Femur (tissue), 1 donor: ENCODE measurements around the gene SSC5D.

Experiments used
- DNase-seq: peaks from one replicate; pipeline ENCODE4 v3.0.0-alpha.2; 2017

The SSC5D gene

DNA sequence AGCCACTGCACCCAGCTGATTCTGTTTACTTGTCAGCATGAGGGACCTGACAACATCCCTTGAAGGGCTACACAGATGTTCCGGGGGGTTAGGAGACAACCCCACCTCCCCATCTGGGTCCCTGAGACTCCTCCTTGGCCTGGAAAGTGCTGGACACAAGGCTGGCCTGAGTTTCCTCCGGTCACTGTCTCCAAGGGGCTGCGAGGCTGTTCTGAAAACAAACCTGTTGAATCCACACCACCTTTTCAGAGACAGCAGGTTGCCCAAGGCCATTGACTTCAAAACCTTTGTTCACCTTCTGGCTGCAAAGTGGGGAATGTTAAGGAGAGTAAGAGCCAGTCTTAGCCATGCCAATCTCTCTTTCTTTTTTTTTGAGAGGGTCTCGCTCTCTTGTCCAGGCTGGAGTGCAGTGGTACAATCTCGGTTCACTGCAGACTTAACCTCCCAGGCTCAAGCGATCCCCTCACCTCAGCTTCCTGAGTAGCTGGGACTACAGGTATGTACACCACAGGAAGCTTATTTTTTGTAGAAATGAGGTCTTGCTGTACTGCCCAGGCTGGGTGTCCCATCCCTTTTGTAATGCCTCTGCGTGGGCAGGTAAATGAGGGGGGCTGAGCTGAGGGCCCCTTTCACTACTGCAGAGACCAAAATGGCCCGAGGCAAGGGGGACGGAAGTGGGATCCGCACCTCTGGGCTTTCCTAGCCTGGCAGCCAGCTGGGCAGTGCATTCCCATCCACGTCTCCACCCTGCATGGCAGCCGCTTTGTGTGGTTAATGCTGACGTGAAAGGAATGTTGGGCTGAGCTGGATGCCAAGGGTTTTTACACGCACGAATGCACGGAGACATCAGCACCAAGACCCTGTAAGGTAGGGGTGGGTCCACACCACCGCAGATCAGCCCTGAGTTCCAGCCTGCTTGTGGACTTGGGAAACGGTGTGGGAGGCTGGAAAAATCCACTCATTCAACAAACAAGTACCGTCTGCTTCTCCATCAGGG lies 13.7 kb upstream of the SSC5D start:
- DNase-seq, result no peak

- DNase-seq, result peak; percentile 99
These were observed 12.0 kb upstream of the SSC5D start, which contains the start of gene ZNF628 for GRCh38 chr19:55476100-55476775. Gene ZNF628, plus strand, starts transcription at chr19:55476617. Its CDS starts 3,294 bp downstream, at chr19:55479911.

DNA sequence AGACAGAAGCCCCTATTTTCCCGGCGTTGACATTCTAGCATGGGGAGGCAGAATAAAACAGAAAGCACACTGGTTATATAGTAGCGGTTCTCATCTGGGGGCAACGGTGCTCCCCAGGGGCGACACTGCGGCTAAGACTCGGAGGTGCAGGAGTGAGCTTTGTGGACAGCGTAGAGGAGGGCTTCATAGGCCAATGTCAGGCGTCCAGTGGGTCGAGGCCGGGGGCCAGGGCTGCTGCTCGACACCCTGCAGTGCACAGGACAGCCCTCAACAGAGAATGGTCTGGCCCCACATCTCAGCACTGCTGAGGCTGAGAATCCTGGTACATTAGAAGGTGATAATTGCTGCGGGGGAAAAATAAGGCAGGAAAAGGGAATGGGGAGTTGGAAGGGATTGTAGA lies 10.3 kb upstream of the SSC5D start:
- no peak for DNase-seq

- no peak for DNase-seq
These were observed 9.9 kb upstream of the SSC5D start for GRCh38 chr19:55478364-55478763.

GRCh38 chr19:55479045-55479444 lies 9.2 kb upstream of the SSC5D start:
- no peak for DNase-seq

- DNase-seq, result no peak
These were observed 8.6 kb upstream of the SSC5D start for GRCh38 chr19:55479451-55480230.

- DNase-seq, result no peak
These were observed 7.0 kb upstream of the SSC5D start for GRCh38 chr19:55481148-55481793.

GRCh38 chr19:55481794-55482155 lies 6.5 kb upstream of the SSC5D start:
- DNase-seq, result no peak

DNA sequence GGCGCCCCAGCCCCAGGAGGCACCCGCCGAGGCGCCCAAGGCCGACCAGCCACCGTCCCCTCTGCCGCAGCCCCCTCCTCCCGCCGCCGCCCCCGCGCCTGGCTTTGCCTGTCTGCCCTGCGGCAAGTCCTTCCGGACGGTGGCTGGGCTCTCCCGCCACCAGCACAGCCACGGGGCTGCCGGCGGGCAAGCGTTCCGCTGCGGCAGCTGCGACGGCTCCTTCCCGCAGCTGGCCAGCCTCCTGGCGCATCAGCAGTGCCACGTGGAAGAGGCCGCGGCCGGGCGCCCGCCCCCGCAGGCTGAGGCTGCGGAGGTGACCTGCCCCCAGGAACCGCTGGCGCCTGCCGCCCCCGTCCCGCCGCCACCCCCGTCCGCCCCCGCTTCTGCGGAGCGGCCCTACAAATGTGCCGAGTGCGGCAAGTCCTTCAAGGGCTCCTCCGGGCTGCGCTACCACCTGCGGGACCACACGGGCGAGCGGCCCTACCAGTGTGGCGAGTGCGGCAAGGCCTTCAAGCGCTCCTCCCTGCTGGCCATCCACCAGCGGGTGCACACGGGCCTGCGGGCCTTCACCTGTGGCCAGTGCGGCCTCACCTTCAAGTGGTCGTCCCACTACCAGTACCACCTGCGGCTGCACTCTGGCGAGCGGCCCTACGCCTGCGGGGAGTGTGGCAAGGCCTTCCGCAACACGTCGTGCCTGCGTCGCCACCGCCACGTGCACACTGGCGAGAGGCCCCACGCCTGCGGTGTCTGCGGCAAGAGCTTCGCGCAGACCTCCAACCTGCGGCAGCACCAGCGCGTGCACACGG lies 5.9 kb upstream of the SSC5D start:
- no peak for DNase-seq

GRCh38 chr19:55482967-55483705 lies 5.1 kb upstream of the SSC5D start:
- DNase-seq, result no peak

- DNase-seq, result no peak
These were observed 4.3 kb upstream of the SSC5D start for GRCh38 chr19:55483706-55484592.

- peak; percentile 87 for DNase-seq
These were observed 3.4 kb upstream of the SSC5D start, which contains the start of gene NAT14 for GRCh38 chr19:55484593-55485438. Gene NAT14, plus strand, starts transcription at chr19:55485188. Its CDS starts 521 bp downstream, at chr19:55485709.

DNA sequence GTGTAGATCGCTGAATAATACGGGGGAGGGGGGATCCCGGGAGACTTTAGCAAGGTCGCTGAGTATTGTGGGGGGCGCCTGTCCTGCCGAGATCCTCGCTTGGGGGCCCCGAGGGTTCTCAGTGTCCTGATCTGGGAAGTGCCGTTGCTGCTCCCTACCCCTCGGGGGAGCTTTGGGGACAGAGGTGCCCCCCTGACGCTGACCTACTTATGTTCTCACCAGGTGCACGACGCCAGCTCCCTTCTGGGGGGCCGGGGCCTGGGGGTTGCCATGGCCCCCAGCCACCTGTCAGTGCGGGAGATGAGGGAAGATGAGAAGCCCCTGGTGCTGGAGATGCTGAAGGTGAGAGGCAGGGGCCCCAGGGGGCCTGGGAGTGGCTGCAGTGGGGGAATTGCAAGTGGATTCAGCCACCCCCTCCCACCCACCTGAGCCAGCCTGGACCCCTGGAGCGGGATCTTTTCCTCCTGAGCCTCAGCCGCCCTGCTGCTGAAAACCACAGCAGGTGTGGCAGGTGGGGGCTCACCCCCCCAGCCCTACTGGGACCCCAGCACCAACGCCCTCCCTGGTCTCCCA lies 2.7 kb upstream of the SSC5D start:
- DNase-seq, result no peak

GRCh38 chr19:55486043-55486970 lies 1.9 kb upstream of the SSC5D start:
- no peak for DNase-seq

DNA sequence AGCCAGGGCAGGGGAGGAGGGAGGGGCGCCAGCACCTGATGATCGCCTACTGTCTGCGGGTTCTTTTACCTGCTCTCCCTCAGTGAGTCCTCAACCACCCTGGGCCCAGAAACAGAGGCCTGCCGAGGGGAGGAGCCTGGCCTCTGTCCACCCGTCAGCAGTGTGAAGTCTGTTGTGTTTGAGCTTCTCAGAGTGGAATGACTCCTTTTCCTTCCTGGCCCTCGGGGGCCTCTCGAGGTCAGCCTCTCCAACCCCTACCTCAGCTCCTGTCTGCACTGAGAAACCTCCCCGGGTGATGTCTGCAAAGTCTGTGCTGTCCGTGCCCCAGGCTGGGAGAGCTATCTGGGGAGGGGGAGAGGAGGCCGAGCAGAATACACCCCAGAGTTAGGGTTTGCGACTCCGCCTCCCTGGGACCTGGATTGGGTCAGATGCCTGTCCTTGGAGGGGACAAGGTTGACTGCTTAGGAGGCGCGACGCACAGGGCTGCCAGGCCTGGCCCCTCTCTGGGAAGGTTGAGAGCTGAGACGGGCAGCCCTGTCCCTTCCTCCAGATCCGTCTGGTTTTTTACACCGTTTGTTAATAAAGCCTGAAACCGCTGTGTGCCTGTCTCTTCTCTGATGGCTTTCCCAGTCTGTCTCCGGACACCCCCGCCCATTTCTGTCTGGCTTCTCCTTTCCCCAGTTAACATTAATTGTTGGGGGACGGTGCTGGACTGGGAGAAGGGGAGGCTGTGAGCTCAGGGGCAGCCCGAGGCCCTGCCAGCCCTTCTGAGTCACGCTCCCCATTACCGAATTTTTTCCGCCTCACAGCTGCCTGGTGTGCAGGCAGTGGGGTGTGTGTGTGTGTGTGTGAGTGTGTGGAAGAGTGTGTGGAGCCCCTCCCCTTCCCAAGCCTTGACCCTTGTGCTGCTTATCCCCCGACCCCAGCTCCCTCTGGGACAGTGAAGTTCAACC lies 989 bp upstream of the SSC5D start:
- DNase-seq, result peak; percentile 95
